Colonic mucosa (tissue), 4 donors: ENCODE measurements around the gene NOVA2. TPM values are rescaled to one million over a fixed set of nuclear protein-coding genes. Genes with fewer than 3 reads are reported as not detected.

ENCODE experiments used
- DNase-seq: peaks from one replicate; pipeline ENCODE4 v3.0.0-alpha.2; 2020
- H3K27ac ChIP-seq: fragments of 200-600 bp; one replicate; pipeline ENCODE4 v1.8.0; 2021
- H3K27me3 ChIP-seq: fragments of 200-600 bp; one replicate; pipeline ENCODE4 v1.8.0; 2021
- H3K36me3 ChIP-seq: fragments of 200-600 bp; one replicate; pipeline ENCODE4 v1.8.0; 2021
- H3K4me1 ChIP-seq: fragments of 200-600 bp; one replicate; pipeline ENCODE4 v1.8.0; 2021; ENCODE audit warnings: mild to moderate bottlenecking
- H3K4me3 ChIP-seq: fragments of 200-600 bp; one replicate; pipeline ENCODE4 v1.8.0; 2021
- H3K9ac ChIP-seq, 2 donors: one replicate each; pipeline ENCODE4 v1.7.0; 2013; ENCODE audit warnings: control low read depth in 2 of 2, low read depth in 2 of 2, low read length in 2 of 2
- H3K9me3 ChIP-seq: fragments of 200-600 bp; one replicate; pipeline ENCODE4 v1.8.0; 2021
- CTCF ChIP-seq: fragments of 200-600 bp; IDR thresholded peaks from one replicate; pipeline ENCODE4 v1.8.0; 2022; ENCODE audit warnings: antibody characterized with exemption, mild to moderate bottlenecking
- intact Hi-C: fragments of 100-400 bp; cut with DNase I; formaldehyde crosslinking; loops from one replicate; pipeline ENCODE4 v1.14.1; 2022
- total RNA-seq, 2 donors: library from RNA; stranded (reverse); fragmentation: NEBNext Ultra II Directional in 1 of 2; extraction: Animal tissue kit (Norgen Biotek cat#: 25700) in 1 of 2; gene quantifications; one replicate each; pipeline ENCODE4 v1.2.1, GENCODE V29; 2021
- donor health status: healthy.
- donor health status: DM: no; HTN: no; CAD: no.
- donor health status: DM: no; HTN: no; CAD: no.

NOVA2 gene
- total RNA-seq, 2 donors from 2014 or later = 0.72 to 1.1 TPM

- no peaks in the 10 kb centered on the region for H3K9me3 ChIP-seq
- H3K27me3 ChIP-seq = no peaks in the 10 kb centered on the region
- intact Hi-C loops = no loop called here
- no peak overlapping the region for H3K9ac ChIP-seq
- no peak overlapping the region for H3K27ac ChIP-seq
- no peak for TF ChIP-seq CTCF
- H3K4me1 ChIP-seq = no peaks in the 10 kb centered on the region
- H3K4me3 ChIP-seq = no peak overlapping the region
- no peak for DNase-seq
- no peaks in the 10 kb centered on the region for H3K36me3 ChIP-seq
Measured at GRCh38 chr19:45908956-45909355, 64.7 kb downstream of the NOVA2 start.

- no peak for TF ChIP-seq CTCF
- Histone ChIP-seq H3K27me3 (no peaks in the 10 kb centered on the region), H3K36me3 (no peaks in the 10 kb centered on the region), H3K4me1 (peaks cover 8% of the 10 kb centered on the region), H3K4me3 (no peak overlapping the region), H3K27ac (no peak overlapping the region), H3K9me3 (no peaks in the 10 kb centered on the region), H3K9ac (no peak overlapping the region)
- DNase-seq = no peak
- intact Hi-C loops = no loop called here
Measured at GRCh38 chr19:45906221-45906620, 67.4 kb downstream of the NOVA2 start.

GRCh38 chr19:45905011-45905410 is 68.7 kb downstream of the NOVA2 start:
- intact Hi-C loops = no loop called here
- Histone ChIP-seq H3K9ac (no peak overlapping the region), H3K36me3 (no peaks in the 10 kb centered on the region), H3K4me3 (no peak overlapping the region), H3K4me1 (peaks cover 11% of the 10 kb centered on the region), H3K27ac (no peak overlapping the region), H3K9me3 (no peaks in the 10 kb centered on the region), H3K27me3 (no peaks in the 10 kb centered on the region)
- DNase-seq = no peak
- TF ChIP-seq CTCF = no peak

- DNase-seq = peak; percentile 98
- no peaks in the 10 kb centered on the region for H3K9me3 ChIP-seq
- H3K4me1 ChIP-seq = peaks cover 11% of the 10 kb centered on the region
- TF ChIP-seq CTCF = no peak
- peak overlapping the region; percentile 75 to 83 for H3K9ac ChIP-seq
- peak overlapping the region; percentile 76 for H3K27ac ChIP-seq
- no peaks in the 10 kb centered on the region for H3K27me3 ChIP-seq
- no peaks in the 10 kb centered on the region for H3K36me3 ChIP-seq
- intact Hi-C loops = no loop called here
- H3K4me3 ChIP-seq = peak overlapping the region; percentile 75
Measured at GRCh38 chr19:45902651-45903625, 70.7 kb downstream of the NOVA2 start.

GRCh38 chr19:45901912-45902650 is 71.6 kb downstream of the NOVA2 start, which contains the start of gene MYPOP:
Gene MYPOP, minus strand, starts transcription at chr19:45902613. Its CDS starts 840 bp downstream, at chr19:45901773.
- Histone ChIP-seq H3K4me3 (peak within 1 kb of the TSS; percentile 75), H3K9me3 (no peaks in the 10 kb centered on the region), H3K27ac (peak within 1 kb of the TSS; percentile 76), H3K4me1 (peaks cover 11% of the 10 kb centered on the region), H3K27me3 (no peaks in the 10 kb centered on the region), H3K36me3 (no peaks in the 10 kb centered on the region), H3K9ac (peak within 1 kb of the TSS; percentile 83 to 94)
- no peak for DNase-seq
- intact Hi-C loops = no loop called here
- no peak for TF ChIP-seq CTCF
